ENCODE results near the gene TMEM117. TPM values are rescaled to one million over a fixed set of nuclear protein-coding genes. Genes with fewer than 3 reads are reported as not detected.
"Not testable (repeated sequence)": the region's sequence is repeated elsewhere in the genome, so short reads cannot be mapped to it uniquely, and the experiment has no call there.

Gene TMEM117
- total RNA-seq, 1 donor from 2014 or later, result 8.5 TPM

DNA sequence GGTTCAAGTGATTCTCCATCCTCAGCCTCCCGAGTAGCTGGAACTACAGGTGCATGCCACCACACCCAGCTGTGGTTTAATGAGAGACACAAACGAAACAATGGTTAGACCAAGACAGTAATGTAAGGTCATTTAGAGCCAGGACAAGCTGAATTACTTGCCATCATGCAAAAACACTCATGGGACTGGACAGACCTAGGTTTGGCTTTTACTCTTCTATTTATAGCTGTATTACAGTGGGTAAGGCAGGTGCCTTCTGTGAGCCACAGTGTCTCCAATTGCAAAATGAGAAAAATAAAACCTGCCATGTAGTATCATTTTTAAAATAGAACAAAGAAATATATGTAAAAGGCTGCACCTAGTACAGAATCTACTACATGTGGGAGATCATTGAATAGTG lies 527.1 kb downstream of the TMEM117 start:
- DNase-seq (ENCODE audit: extremely low read depth, low read depth, low spot score), result no peak

DNA sequence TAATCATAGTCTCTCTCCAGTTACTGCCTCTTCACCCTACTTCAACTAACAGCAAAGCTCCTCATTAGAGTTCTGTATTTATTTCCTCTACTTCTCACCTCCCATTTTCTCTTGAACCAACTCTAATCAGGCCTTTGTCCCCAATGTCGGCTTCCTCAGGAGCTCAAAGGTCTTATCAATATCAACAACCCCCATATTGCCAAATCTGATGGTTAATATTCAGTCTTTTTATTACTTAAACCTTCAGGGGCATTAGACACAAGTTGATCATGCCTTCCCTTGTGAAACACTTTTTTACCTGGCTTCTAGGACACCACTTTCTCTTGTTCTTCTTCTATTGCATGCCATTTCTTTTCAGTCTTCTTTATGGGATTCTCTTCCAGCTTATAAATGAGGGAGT lies 531.3 kb downstream of the TMEM117 start:
- DNase-seq (ENCODE audit: extremely low read depth, low read depth, low spot score), result no peak

DNA sequence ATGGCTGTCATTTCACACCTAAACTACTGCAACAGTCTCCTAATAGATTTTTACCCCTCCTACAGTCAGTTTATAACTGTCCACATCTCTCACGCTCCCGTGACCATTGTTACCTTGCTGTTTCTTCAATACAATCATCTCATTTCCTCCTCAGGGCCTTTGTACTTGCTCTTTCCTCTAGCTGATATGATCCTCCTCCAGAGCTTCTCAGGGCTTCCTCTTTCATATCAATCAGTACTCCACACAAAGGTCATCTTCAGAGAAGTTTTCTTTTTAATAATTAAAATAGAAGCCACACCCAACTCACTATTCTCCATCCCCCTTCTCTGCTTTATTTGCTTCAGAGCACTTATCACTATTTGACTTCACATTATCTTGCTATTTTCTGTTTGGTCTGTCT lies 532.0 kb downstream of the TMEM117 start:
- no peak for DNase-seq (ENCODE audit: extremely low read depth, low read depth, low spot score)

DNA sequence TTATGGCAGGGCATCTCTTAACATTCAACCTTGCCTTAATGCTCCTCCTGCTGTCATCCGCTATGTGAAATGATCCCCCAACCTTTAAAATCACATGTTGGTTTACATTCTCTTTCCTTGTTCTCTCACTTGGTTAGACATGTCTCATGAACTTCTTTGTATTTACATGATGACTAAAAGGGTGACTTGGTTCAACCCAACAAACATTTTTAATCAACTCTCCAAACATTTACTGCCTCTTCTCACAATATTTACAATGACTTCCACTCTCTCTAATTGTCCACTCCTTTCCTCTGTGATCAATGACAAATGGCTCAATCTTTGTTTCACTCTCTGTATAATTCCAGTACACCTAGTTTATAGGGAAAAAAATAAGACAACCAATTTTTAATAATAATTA lies 534.1 kb downstream of the TMEM117 start:
- DNase-seq (ENCODE audit: extremely low read depth, low read depth, low spot score), result no peak

DNA sequence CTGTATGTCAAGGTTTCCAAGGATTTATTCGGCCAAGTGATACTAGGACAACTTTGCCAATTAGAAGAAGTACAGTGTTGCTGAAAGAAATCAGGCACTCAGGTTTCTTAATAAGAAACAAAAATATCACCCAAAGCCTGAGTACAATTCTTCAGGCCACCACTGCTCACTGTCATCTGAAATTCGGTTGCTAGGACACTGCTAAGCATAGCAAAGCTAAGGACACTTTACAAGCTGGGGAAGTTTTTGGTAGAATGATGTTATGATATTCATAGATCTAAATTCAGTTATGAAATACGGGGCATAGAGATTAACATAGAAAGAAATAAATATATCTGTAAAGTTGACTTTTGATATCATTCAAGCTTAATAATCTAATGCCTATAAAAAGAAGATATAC lies 535.1 kb downstream of the TMEM117 start:
- no peak for DNase-seq (ENCODE audit: extremely low read depth, low read depth, low spot score)

DNA sequence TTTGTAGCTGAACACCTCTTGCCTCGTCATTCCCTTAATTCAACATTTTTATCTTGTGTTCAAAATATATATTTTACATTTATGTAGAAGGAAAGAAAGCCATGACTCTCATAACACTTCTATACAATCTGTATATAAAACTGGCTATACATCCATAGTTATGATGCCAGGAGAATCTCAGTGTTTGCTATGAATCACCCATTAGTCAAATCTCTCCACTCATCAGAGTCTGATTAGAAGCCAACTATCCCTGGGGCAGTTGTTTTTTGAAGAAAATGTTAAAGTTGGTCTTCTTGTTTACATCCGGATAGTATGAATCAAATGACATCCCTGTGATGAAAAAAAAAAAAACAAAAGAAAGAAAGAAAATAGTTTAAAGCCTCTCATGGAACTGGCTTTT lies 536.4 kb downstream of the TMEM117 start:
- DNase-seq (ENCODE audit: extremely low read depth, low read depth, low spot score), result no peak

DNA sequence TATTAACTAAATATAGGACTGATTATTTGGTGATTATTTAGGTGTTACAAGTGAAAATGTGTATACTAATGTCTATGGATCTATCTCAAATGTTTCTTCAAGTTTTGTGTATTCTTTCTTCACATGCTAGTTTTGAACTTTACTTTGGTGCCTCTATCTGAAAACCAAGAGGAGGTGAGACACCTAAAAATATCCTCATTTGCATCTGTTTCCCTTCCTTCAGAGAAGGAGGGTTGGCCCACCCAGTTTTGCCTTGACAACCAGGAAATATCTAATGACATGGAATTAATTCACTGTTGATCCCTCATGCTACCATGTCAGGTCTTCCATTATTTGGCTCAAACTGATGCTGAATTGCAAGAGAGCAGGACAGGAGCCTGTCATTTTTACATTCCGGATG lies 539.8 kb downstream of the TMEM117 start:
- DNase-seq (ENCODE audit: extremely low read depth, low read depth, low spot score), result no peak

DNA sequence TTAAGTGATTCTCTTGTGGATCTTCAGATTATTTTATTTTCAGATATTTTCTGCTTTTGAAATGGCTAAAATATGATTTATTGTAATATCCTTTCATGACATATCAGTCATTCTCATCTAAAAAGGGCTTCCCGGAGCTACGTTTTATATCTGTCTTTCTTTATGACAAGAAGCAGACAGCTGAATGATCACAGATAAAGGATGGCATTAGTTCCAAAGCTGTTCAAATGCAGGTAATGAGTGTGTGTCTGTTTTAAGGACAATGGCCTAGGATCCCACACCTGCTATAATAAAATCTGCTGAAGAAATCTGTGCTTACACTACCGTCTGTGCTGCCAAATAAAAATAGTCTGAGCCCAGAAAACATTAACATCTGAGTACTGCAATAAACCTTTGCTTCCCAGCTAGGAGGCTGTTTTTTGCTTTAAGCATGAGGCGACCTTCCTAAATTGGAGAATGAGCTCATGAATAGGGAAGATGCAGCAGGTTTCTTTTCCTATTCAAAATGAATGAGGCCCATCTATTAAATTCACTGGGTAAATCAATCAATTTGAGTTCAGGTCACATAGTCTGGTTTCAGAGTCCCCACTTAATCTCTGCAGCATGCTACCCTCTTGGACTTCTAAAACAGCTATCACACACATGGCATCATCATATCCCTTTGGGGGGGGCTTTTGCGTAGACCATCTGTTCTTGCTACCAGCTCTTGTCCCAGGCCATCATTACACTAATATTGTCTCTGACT lies 541.7 kb downstream of the TMEM117 start:
- no peak for DNase-seq (ENCODE audit: extremely low read depth, low read depth, low spot score)

DNA sequence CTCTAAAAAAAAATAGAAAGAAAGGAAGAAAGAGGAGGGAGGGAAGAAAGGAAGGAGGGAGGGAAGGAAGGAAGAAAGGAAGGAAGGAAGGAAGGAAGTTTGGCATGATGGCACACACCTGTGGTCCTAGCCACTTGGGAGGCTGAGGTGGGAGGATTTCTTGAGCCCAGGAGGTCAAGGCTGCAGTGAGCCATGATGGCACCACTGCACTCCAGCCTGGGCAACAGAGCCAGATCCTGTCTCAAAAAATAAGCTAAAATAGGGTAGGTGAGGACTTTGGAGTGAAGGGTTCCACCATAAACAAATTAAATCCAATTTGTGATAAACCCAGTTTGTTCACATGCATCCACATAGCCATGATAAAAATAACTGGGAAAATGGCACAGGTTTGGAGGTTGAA lies 543.2 kb downstream of the TMEM117 start:
- not testable (repeated sequence) for DNase-seq (ENCODE audit: extremely low read depth, low read depth, low spot score)

DNA sequence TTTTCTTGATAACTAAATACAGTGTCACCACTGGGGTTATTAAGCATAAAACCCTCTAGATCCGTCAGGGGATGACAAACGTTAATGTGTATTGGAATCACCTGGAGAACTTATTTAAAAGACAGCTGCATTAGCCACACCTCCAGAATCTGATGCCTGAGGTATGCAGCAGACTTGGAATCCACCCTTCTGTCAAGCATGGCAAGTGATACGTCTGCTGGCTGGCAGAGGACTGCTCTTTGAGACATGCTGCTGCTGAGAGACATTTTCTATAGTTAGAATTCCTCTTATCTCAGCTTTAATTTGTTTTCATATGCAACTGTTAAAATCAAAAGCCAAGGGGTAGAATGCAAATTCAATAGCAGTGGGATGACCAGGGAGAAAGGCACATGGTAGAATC lies 544.0 kb downstream of the TMEM117 start:
- DNase-seq (ENCODE audit: extremely low read depth, low read depth, low spot score), result no peak

DNA sequence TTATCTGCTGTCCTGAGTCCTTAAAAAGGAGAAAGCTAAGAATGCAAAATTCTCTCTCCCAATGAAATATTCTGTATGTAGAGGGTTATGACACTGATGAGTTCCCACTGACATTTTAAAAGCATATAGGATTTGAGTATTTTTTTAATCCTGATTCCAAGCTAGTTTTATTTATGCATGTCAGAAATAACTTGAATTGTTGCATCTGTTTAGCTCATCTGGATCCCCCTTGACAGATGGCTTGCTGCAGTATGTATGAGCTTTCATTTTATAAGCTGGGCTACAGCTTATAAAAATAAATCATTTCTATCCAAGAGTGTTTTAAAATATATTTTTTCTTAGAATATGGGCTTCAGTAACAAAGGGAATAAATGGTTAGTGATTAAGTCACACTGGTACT lies 545.0 kb downstream of the TMEM117 start:
- no peak for DNase-seq (ENCODE audit: extremely low read depth, low read depth, low spot score)

DNA sequence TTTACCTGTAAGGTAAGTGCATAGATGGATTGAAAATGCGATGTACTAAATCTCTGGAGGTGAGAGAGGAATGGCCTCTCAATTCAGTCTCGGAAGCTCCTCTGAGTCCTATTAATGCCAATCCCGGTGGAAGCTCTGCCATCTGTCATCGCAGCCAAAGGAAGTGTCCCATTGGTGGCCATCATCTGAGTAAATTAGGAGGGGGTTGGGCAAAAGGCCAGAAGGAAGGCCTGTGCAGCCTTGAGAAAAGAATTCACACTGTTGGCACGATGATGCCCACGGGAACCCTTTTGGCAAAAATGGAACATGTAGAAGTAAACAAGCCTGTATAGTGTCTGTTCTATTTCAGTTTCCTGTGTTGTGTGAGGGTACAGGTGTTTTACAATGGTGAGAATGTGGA lies 545.5 kb downstream of the TMEM117 start:
- no peak for DNase-seq (ENCODE audit: extremely low read depth, low read depth, low spot score)

DNA sequence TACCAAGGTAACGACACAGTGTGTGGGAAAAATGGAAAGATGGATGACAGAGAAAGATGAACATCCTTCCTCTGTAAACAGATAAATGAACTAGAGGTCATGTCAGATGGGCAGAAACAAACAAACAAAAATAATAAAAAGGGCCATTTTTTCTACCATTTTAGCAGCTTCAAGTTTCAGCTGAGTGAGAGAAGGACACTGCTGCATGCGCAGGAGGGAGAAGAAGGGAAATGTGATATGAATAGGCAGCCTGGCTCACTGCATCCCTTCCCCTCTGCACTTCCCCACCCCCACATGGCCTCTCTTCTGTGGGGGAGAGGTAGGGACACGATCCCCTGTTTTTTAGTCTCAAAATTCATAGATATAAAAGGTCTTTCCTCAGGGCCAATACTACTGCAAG lies 548.3 kb downstream of the TMEM117 start:
- DNase-seq (ENCODE audit: extremely low read depth, low read depth, low spot score), result no peak

DNA sequence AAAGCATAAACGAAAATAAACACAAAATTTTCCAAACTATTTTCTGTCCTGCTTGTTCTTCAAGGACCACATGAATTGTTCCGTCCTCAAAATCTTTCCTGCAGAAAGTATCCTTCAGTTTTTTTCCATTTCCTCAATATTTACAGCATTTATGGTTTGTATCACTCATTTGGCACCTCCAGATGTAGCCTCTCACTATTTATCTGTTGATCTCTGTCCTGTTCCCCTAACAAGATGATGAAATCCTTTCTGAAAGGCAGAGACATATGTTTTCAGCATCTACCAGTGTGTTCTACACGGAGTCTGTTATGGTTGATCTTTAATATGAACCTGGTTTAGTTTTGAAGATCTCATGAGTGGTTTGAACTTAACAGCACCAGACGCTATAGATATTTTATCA lies 550.1 kb downstream of the TMEM117 start:
- DNase-seq (ENCODE audit: extremely low read depth, low read depth, low spot score), result no peak

DNA sequence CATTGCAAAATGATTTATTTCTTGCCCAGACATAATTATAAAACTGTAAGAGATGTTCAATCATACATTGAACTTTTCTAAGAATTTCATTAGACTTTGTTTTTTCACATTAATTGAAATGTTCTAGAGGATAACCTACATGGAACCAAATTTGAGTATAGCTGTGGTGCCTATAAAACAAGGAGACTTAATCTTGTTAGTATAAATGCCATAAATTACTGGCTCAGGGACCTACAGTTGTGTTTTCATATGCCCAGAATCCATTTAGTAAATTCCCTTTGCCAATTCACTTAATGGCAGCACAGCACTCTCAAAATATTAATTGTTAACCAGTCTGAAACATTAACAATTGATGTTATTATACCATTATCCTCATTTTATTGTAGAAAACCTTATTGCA lies 551.7 kb downstream of the TMEM117 start:
- DNase-seq (ENCODE audit: extremely low read depth, low read depth, low spot score), result no peak

DNA sequence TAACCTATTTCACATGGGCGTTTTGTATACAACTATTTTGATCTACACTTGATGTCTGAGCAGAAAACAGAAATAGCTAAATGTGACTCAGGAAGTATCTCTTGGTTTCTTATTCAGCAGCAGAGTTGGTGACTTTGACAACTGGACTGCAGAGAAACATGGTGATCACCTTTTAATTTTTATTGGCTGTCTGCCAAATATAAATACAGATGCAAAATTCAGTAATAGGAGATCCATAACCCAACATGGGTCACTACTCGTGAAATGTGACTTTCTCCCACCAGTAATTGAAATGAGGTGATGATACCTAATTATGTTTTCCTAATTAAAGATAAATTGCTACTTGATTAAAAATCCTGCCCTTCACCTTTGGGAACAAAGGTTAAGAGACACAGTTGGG lies 553.2 kb downstream of the TMEM117 start:
- no peak for DNase-seq (ENCODE audit: extremely low read depth, low read depth, low spot score)

DNA sequence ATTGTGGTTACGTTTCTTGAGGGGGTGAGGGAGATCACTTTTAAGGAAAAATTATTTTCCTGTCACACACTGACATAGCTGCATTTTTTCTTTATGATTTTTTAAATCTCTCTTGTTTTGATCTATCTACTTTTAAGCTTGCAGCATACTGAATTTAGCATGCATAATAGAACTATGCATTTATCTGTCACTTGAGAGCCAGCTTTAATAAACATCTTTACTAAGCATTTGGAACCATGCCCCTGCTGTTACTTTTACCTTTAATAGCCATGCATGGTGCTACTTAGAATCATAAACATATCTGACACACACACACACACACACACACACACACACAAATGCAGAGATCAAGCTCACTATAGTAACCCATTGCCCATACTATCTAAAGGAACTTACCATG lies 554.0 kb downstream of the TMEM117 start:
- DNase-seq (ENCODE audit: extremely low read depth, low read depth, low spot score), result no peak

DNA sequence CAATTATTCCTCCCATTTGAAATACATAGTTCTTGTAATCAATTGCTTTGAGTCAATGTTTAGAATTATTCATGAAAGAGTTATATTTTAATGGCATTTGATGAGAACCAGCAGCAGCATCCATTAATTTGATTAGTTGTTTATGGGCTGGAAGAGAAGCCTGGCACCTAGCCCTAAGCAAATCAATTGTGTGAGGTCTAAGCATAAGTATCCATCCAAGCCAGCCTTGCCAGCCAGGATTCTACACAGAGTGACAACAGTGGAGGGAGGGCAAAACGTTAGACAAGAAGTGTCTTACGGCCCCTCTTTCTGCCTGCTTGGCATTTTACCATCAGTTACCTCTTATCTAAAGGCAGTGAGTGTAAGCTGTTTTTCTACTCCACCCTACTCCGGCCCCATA lies 561.8 kb downstream of the TMEM117 start:
- DNase-seq (ENCODE audit: extremely low read depth, low read depth, low spot score), result no peak

DNA sequence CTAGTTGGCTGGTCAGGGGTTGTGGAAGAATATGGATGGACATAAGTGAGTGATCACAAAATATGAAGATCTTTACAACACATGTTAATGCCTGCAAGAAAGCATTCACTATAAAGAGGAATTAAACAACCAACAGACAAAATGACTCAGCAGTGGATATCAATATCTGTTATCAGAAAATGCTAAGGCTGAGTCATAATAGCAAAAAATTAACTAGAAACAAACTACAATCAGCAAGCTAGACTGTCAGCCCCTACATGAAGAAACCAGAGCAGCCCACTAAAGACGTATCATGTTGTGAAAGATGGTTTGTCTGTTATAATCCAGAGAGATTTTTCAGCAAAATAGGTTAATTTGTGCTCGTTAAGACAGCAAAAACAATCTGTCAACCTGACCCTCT lies 567.3 kb downstream of the TMEM117 start:
- DNase-seq (ENCODE audit: extremely low read depth, low read depth, low spot score), result no peak

DNA sequence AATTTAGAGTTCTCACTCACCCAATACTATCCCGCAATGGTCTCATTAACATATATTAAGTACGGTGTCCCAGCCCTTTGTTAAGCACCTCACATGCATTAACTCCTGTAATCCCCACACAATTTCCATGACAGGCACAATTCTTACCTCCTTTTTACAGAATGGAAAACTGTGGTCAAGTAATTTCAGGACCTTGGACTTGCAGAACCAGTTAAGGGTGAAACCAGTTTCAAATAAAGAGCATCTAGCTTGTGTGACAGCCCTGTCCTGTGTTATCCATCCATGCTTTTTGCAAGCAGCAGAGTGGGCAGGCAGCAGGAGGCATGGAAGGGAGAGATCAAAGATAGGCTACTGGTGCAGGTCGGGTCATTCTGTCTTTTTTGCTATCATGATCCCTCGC lies 569.4 kb downstream of the TMEM117 start:
- no peak for DNase-seq (ENCODE audit: extremely low read depth, low read depth, low spot score)

DNA sequence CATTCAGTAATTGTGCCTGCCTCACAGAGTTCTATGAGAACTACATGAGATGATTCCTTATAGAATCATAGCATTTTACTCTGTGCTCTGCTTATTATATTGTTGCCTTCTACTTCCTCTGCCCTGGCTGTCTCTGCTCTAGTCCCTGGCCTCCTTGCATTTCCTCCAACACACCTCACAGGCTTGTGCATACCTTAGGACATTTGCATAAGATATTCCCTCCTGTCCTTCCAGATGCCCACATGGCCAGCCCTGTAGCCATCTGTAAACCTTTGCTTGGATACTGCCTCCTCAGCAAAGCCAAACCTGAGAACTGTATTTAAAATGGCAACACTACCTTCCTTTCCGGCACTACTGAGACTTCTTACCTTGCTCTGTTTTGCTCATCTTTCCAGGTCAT lies 586.7 kb downstream of the TMEM117 start:
- no peak for DNase-seq (ENCODE audit: extremely low read depth, low read depth, low spot score)

DNA sequence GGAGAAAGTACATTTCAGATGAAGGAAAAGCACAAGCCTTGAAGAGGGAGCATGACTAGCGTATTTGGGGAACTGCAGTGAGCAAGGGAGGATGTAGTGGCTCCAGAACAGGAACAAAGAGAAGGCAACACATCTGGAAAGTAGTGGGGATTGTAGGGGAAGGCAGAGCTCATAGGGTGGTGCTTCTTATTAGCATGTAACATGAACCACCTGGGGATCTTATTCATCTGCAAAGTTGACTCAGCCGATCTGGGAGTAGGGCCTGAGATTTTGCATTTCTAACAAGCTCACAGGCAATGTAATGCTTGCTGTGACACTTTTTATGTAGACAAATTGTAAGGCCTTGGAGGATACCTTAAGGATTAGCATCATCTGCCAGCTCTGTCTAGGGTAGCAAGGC lies 592.9 kb downstream of the TMEM117 start:
- DNase-seq (ENCODE audit: extremely low read depth, low read depth, low spot score), result no peak

DNA sequence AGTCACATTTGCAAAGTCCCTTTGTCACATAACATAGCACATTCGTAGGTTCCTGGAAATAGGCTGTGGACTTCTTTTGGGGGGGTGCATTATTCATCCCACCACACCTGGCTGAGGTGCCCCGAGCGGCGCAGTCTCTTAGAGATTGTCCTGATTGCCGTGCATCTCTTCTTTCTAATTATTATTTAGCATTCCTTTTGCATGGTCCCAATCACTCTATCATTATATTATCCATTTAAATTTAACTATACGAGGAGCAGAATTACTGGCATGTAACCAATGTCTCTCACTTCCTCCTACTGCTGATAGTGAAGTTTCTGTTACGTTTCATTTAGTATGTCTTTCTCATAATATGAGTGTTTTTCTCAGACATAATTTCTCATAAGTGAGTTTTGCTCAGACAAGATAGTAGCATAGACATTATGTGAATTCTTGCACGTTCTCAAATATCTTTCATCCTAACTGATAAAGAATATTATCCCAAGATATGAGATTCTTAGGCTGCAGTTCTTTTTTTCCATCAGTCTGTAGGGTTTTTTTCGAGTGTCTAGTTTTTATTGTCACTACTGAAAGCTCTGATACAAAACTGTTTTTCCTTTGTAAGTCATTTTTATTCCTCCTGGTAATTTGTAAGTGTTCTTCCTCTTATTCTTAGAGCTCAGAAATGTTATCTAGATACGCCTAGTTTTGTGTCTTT lies 595.9 kb downstream of the TMEM117 start:
- DNase-seq (ENCODE audit: extremely low read depth, low read depth, low spot score), result no peak

Data from glomerular endothelial cell (primary cell).